Loucy (cell line): Measurements from ENCODE around the gene SEPTIN6.

Experiments used
- H2AFZ ChIP-seq: fragments of 200-600 bp; sonication (generic); 2 replicates; pipeline ENCODE4 v1.6.0; 2016; ENCODE audit warnings: antibody characterized with exemption, mild to moderate bottlenecking, low read length, moderate library complexity
- H3F3A ChIP-seq: fragments of 200-600 bp; 2 replicates; pipeline ENCODE4 v1.6.0; 2016; ENCODE audit warnings: antibody characterized with exemption, low read depth, mild to moderate bottlenecking
- H3K27me3 ChIP-seq: fragments of 200-600 bp; sonication (generic); 2 replicates; pipeline ENCODE4 v1.6.1; 2014; ENCODE audit warnings: low read length, mild to moderate bottlenecking; ENCODE audit not compliant: insufficient read depth, poor library complexity, severe bottlenecking
- H3K36me3 ChIP-seq: fragments of 200-600 bp; sonication (generic); 2 replicates; pipeline ENCODE4 v1.6.1; 2016; ENCODE audit warnings: low read length; ENCODE audit not compliant: insufficient read depth
- H3K4me1 ChIP-seq: fragments of 200-600 bp; sonication (generic); 2 replicates; pipeline ENCODE4 v1.5.1; 2014; ENCODE audit warnings: low read length, mild to moderate bottlenecking; ENCODE audit not compliant: insufficient read depth, poor library complexity, severe bottlenecking
- H3K4me2 ChIP-seq: fragments of 200-600 bp; sonication (generic); 2 replicates; pipeline ENCODE4 v1.6.0; 2014; ENCODE audit warnings: antibody characterized with exemption, low read length, low read depth, mild to moderate bottlenecking; ENCODE audit not compliant: poor library complexity, severe bottlenecking
- H3K4me3 ChIP-seq: fragments of 200-600 bp; sonication (generic); 2 replicates; pipeline ENCODE4 v1.5.1; 2014; ENCODE audit warnings: low read length, mild to moderate bottlenecking, mixed read lengths; ENCODE audit not compliant: poor library complexity, severe bottlenecking
- H3K79me2 ChIP-seq: fragments of 200-600 bp; sonication (generic); 2 replicates; pipeline ENCODE4 v1.6.1; 2014; ENCODE audit warnings: low read length; ENCODE audit not compliant: insufficient read depth
- H3K9ac ChIP-seq: fragments of 200-600 bp; sonication (generic); 2 replicates; pipeline ENCODE4 v1.6.0; 2014; ENCODE audit warnings: mild to moderate bottlenecking, low read depth, low read length, moderate library complexity; ENCODE audit not compliant: poor library complexity, severe bottlenecking
- H3K9me2 ChIP-seq: fragments of 200-600 bp; sonication (generic); replicated peaks from 2 replicates; pipeline ENCODE4 v1.6.1; 2016; ENCODE audit warnings: low read depth, low read length, mixed read lengths
- H3K9me3 ChIP-seq: fragments of 200-600 bp; sonication (generic); 2 replicates; pipeline ENCODE4 v1.6.1; 2014; ENCODE audit warnings: mild to moderate bottlenecking, antibody characterized with exemption, low read length, low read depth; ENCODE audit not compliant: insufficient read depth
- H4K20me1 ChIP-seq: fragments of 200-600 bp; sonication (generic); 2 replicates; pipeline ENCODE4 v1.6.0; 2014; ENCODE audit warnings: antibody characterized with exemption, low read length, mild to moderate bottlenecking; ENCODE audit not compliant: insufficient read depth, poor library complexity, severe bottlenecking
- CTCF ChIP-seq: fragments of 200-600 bp; sonication (generic); conservative IDR thresholded peaks from 2 replicates; pipeline ENCODE4 v1.5.1; 2014; ENCODE audit warnings: mild to moderate bottlenecking, antibody characterized with exemption, low read length
- EZH2phosphoT487 ChIP-seq: fragments of 200-600 bp; IDR thresholded peaks from 2 replicates; pipeline ENCODE4 v1.6.1; 2018; ENCODE audit warnings: antibody characterized with exemption, mild to moderate bottlenecking, moderate library complexity, borderline replicate concordance

Gene SEPTIN6

GRCh38 chrX:119709630-119710029 is 16.7 kb upstream of the SEPTIN6 start:
- no peaks in the 10 kb centered on the region for H3K4me1 ChIP-seq
- TF ChIP-seq EZH2phosphoT487: no peak
- no peak for TF ChIP-seq CTCF
- no peaks in the 10 kb centered on the region for H3K27me3 ChIP-seq
- no peaks in the 10 kb centered on the region for H3K79me2 ChIP-seq
- no peak overlapping the region for H3K4me2 ChIP-seq
- no peak overlapping the region for H3K9ac ChIP-seq
- no peaks in the 10 kb centered on the region for H3K36me3 ChIP-seq
- no peaks in the 10 kb centered on the region for H3K9me3 ChIP-seq
- H3K4me3 ChIP-seq: no peak overlapping the region
- no peak overlapping the region for H2AFZ ChIP-seq
- no peaks in the 10 kb centered on the region for H4K20me1 ChIP-seq
- H3F3A ChIP-seq: no peaks in the 10 kb centered on the region
- no peaks in the 10 kb centered on the region for H3K9me2 ChIP-seq

GRCh38 chrX:119708936-119709335 is 16.0 kb upstream of the SEPTIN6 start:
- Histone ChIP-seq H3K9me2 (no peaks in the 10 kb centered on the region), H3K4me2 (no peak overlapping the region), H3K27me3 (no peaks in the 10 kb centered on the region), H3F3A (no peaks in the 10 kb centered on the region), H4K20me1 (no peaks in the 10 kb centered on the region), H3K79me2 (no peaks in the 10 kb centered on the region), H2AFZ (no peak overlapping the region), H3K4me1 (no peaks in the 10 kb centered on the region), H3K4me3 (no peak overlapping the region), H3K36me3 (no peaks in the 10 kb centered on the region), H3K9me3 (no peaks in the 10 kb centered on the region), H3K9ac (no peak overlapping the region)
- TF ChIP-seq CTCF (no peak), EZH2phosphoT487 (no peak)

- H2AFZ ChIP-seq: no peak overlapping the region
- H3K4me1 ChIP-seq: no peaks in the 10 kb centered on the region
- H3K79me2 ChIP-seq: no peaks in the 10 kb centered on the region
- no peaks in the 10 kb centered on the region for H3F3A ChIP-seq
- no peaks in the 10 kb centered on the region for H3K9me3 ChIP-seq
- H3K9me2 ChIP-seq: no peaks in the 10 kb centered on the region
- no peak overlapping the region for H3K4me2 ChIP-seq
- H3K27me3 ChIP-seq: no peaks in the 10 kb centered on the region
- no peaks in the 10 kb centered on the region for H4K20me1 ChIP-seq
- no peaks in the 10 kb centered on the region for H3K36me3 ChIP-seq
- no peak overlapping the region for H3K9ac ChIP-seq
- H3K4me3 ChIP-seq: no peak overlapping the region
- TF ChIP-seq EZH2phosphoT487 (no peak), CTCF (no peak)
Observed at GRCh38 chrX:119706616-119707015, 13.6 kb upstream of the SEPTIN6 start.
